ENCODE data around the gene RCHY1. TPM values are rescaled to one million over a fixed set of nuclear protein-coding genes. Genes with fewer than 3 reads are reported as not detected.

Gene RCHY1
- total and polyA plus RNA-seq, 4 donors, result 14.7 to 24.8 (median 18.0) TPM

- peaks cover 6 to 31% (median 17%) of the 10 kb centered on the region in 4 donors for H3K4me1 ChIP-seq (ENCODE audit: control insufficient read depth in 4 of 4, insufficient read depth in 4 of 4, low read length in 3 of 4)
- TF ChIP-seq RXRA (IDR thresholded peaks at IDR 0.05) (no peak), JUND (IDR thresholded peaks at IDR 0.05) (no peak), FOXA2 (IDR thresholded peaks at IDR 0.05) (no peak), RAD21 (IDR thresholded peaks at IDR 0.05) (no peak), HNF4G (IDR thresholded peaks at IDR 0.05) (no peak), ATF3 (IDR thresholded peaks at IDR 0.05) (no peak), TAF1 (conservative IDR thresholded peaks at IDR 0.05) (no peak), SP1 (IDR thresholded peaks at IDR 0.05) (no peak), YY1 (IDR thresholded peaks at IDR 0.05) (no peak), GABPA (IDR thresholded peaks at IDR 0.05 in 1 of 2, conservative IDR thresholded peaks at IDR 0.05 in 1 of 2) (no peak), NR2F2 (IDR thresholded peaks at IDR 0.05) (no peak), FOXA1 (IDR thresholded peaks at IDR 0.05) (no peak), MAX (IDR thresholded peaks at IDR 0.05) (no peak)
- TF ChIP-seq, protein P1, sequence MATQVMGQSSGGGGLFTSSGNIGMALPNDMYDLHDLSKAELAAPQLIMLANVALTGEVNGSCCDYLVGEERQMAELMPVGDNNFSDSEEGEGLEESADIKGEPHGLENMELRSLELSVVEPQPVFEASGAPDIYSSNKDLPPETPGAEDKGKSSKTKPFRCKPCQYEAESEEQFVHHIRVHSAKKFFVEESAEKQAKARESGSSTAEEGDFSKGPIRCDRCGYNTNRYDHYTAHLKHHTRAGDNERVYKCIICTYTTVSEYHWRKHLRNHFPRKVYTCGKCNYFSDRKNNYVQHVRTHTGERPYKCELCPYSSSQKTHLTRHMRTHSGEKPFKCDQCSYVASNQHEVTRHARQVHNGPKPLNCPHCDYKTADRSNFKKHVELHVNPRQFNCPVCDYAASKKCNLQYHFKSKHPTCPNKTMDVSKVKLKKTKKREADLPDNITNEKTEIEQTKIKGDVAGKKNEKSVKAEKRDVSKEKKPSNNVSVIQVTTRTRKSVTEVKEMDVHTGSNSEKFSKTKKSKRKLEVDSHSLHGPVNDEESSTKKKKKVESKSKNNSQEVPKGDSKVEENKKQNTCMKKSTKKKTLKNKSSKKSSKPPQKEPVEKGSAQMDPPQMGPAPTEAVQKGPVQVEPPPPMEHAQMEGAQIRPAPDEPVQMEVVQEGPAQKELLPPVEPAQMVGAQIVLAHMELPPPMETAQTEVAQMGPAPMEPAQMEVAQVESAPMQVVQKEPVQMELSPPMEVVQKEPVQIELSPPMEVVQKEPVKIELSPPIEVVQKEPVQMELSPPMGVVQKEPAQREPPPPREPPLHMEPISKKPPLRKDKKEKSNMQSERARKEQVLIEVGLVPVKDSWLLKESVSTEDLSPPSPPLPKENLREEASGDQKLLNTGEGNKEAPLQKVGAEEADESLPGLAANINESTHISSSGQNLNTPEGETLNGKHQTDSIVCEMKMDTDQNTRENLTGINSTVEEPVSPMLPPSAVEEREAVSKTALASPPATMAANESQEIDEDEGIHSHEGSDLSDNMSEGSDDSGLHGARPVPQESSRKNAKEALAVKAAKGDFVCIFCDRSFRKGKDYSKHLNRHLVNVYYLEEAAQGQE (IDR thresholded peaks at IDR 0.05), result no peak
- TF ChIP-seq, protein P2, sequence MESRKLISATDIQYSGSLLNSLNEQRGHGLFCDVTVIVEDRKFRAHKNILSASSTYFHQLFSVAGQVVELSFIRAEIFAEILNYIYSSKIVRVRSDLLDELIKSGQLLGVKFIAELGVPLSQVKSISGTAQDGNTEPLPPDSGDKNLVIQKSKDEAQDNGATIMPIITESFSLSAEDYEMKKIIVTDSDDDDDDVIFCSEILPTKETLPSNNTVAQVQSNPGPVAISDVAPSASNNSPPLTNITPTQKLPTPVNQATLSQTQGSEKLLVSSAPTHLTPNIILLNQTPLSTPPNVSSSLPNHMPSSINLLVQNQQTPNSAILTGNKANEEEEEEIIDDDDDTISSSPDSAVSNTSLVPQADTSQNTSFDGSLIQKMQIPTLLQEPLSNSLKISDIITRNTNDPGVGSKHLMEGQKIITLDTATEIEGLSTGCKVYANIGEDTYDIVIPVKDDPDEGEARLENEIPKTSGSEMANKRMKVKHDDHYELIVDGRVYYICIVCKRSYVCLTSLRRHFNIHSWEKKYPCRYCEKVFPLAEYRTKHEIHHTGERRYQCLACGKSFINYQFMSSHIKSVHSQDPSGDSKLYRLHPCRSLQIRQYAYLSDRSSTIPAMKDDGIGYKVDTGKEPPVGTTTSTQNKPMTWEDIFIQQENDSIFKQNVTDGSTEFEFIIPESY (IDR thresholded peaks at IDR 0.05), result no peak
These were observed 1.9 kb upstream of the RCHY1 start for GRCh38 chr4:75516144-75516543.

GRCh38 chr4:75514949-75515612 lies 878 bp upstream of the RCHY1 start:
- Histone ChIP-seq H3K4me3 (ENCODE audit: low read depth in 1 of 3, low read length in 3 of 3) (peak overlapping the region; percentile 58 to 97 (median 93)), H3K9me3 (ENCODE audit: control insufficient read depth in 4 of 4, low read length in 3 of 4) (no peaks in the 10 kb centered on the region), H3K4me1 (ENCODE audit: control insufficient read depth in 4 of 4, insufficient read depth in 4 of 4, low read length in 3 of 4) (peaks cover 6 to 34% (median 17%) of the 10 kb centered on the region in 4 donors), H3K36me3 (ENCODE audit: control insufficient read depth in 4 of 4, insufficient read depth in 3 of 4, low read depth in 1 of 4, low read length in 3 of 4) (peaks cover 0 to 13% (median 5%) of the 10 kb centered on the region in 4 donors), H3K27ac (ENCODE audit: low read depth in 1 of 2, low read length in 2 of 2) (peak overlapping the region; percentile 97), H3K9ac (ENCODE audit: low read depth in 1 of 2, low read length in 2 of 2) (peak overlapping the region; percentile 50 to 93), H3K27me3 (ENCODE audit: control insufficient read depth in 4 of 4, insufficient read depth in 4 of 4, low read length in 3 of 4) (no peaks in the 10 kb centered on the region)
- WGBS, result 57% methylated on average over 9 of the region's 9 CpGs
- DNase-seq (ENCODE audit: low spot score), result no peak
- TF ChIP-seq GABPA (IDR thresholded peaks at IDR 0.05 in 1 of 2, conservative IDR thresholded peaks at IDR 0.05 in 1 of 2) (no peak), NR2F2 (IDR thresholded peaks at IDR 0.05) (no peak), EGR1 (IDR thresholded peaks at IDR 0.05; ENCODE audit: low read depth in 2 of 2) (no peak), HNF4G (IDR thresholded peaks at IDR 0.05) (no peak), HNF4A (conservative IDR thresholded peaks at IDR 0.05) (no peak), JUND (IDR thresholded peaks at IDR 0.05) (no peak), TAF1 (conservative IDR thresholded peaks at IDR 0.05) (no peak), RXRA (IDR thresholded peaks at IDR 0.05) (no peak), SP1 (IDR thresholded peaks at IDR 0.05) (no peak)
- TF ChIP-seq, protein P3, sequence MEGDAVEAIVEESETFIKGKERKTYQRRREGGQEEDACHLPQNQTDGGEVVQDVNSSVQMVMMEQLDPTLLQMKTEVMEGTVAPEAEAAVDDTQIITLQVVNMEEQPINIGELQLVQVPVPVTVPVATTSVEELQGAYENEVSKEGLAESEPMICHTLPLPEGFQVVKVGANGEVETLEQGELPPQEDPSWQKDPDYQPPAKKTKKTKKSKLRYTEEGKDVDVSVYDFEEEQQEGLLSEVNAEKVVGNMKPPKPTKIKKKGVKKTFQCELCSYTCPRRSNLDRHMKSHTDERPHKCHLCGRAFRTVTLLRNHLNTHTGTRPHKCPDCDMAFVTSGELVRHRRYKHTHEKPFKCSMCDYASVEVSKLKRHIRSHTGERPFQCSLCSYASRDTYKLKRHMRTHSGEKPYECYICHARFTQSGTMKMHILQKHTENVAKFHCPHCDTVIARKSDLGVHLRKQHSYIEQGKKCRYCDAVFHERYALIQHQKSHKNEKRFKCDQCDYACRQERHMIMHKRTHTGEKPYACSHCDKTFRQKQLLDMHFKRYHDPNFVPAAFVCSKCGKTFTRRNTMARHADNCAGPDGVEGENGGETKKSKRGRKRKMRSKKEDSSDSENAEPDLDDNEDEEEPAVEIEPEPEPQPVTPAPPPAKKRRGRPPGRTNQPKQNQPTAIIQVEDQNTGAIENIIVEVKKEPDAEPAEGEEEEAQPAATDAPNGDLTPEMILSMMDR (IDR thresholded peaks at IDR 0.05; ENCODE audit: low read depth, low read length, missing input control), result no peak
- TF ChIP-seq, protein P2 (IDR thresholded peaks at IDR 0.05), result no peak

More at GRCh38 chr4:75516144-75516543, 1.9 kb upstream of the RCHY1 start:
- no peak for DNase-seq (ENCODE audit: low spot score)
- Histone ChIP-seq H3K36me3 (ENCODE audit: control insufficient read depth in 4 of 4, insufficient read depth in 3 of 4, low read depth in 1 of 4, low read length in 3 of 4) (peaks cover 0 to 16% (median 5%) of the 10 kb centered on the region in 4 donors), H3K27ac (ENCODE audit: low read depth in 1 of 2, low read length in 2 of 2) (no peak overlapping the region), H3K4me3 (ENCODE audit: low read depth in 1 of 3, low read length in 3 of 3) (no peak overlapping the region), H3K27me3 (ENCODE audit: control insufficient read depth in 4 of 4, insufficient read depth in 4 of 4, low read length in 3 of 4) (no peaks in the 10 kb centered on the region), H3K9me3 (ENCODE audit: control insufficient read depth in 4 of 4, low read length in 3 of 4) (no peaks in the 10 kb centered on the region), H3K9ac (ENCODE audit: low read depth in 1 of 2, low read length in 2 of 2) (no peak overlapping the region)
- 97% methylated on average over 1 of the region's 1 CpG for WGBS
